ENCODE measurements around the gene NEXN. TPM values are rescaled to one million over a fixed set of nuclear protein-coding genes. Genes with fewer than 3 reads are reported as not detected.

The NEXN gene
- total and polyA plus RNA-seq, 8 donors: 2.1 to 7.5 (median 3.1) TPM

GRCh38 chr1:77953907-77954306 is 65.5 kb downstream of the NEXN start:
- Histone ChIP-seq H3K36me3 (peaks cover 11 to 50% (median 34%) of the 10 kb centered on the region in 3 donors), H3K27ac (no peak overlapping the region), H3K4me3 (no peak overlapping the region), H3K27me3 (no peaks in the 10 kb centered on the region), H3K4me1 (peaks cover 6 to 9% (median 8%) of the 10 kb centered on the region in 3 donors), H3K9me3 (no peaks in the 10 kb centered on the region)
- DNase-seq (no peak), ATAC-seq (no peak), FAIRE-seq (no peak)
- 93 to 96% methylated on average over 3 of the region's 3 CpGs for WGBS, 2 donors
- no peak for TF ChIP-seq CTCF (IDR thresholded peaks at IDR 0.05)
- intact Hi-C loops (cut with DNase I): no loop called here

- whole genome bisulfite sequencing, 2 donors: 93 to 95% methylated on average over 2 of the region's 2 CpGs
- intact Hi-C loops (cut with DNase I): no loop called here
- Histone ChIP-seq H3K27me3 (no peaks in the 10 kb centered on the region), H3K4me1 (peaks cover 3 to 5% (median 3%) of the 10 kb centered on the region in 3 donors), H3K36me3 (peaks cover 11 to 55% (median 36%) of the 10 kb centered on the region in 3 donors), H3K4me3 (no peak overlapping the region), H3K27ac (no peak overlapping the region), H3K9me3 (no peaks in the 10 kb centered on the region)
- TF ChIP-seq CTCF (IDR thresholded peaks at IDR 0.05): no peak
- DNase-seq (no peak), ATAC-seq (no peak), FAIRE-seq (no peak)
These were observed 66.1 kb downstream of the NEXN start for GRCh38 chr1:77954521-77954920.

- Histone ChIP-seq H3K36me3 (peaks cover 17 to 67% (median 48%) of the 10 kb centered on the region in 3 donors), H3K9me3 (no peaks in the 10 kb centered on the region), H3K4me1 (peaks cover 0 to 5% (median 0%) of the 10 kb centered on the region in 3 donors), H3K27me3 (no peaks in the 10 kb centered on the region), H3K27ac (no peak overlapping the region), H3K4me3 (no peak overlapping the region)
- FAIRE-seq (no peak), DNase-seq (no peak), ATAC-seq (no peak)
- WGBS, 2 donors: 85 to 88% methylated on average over 3 of the region's 3 CpGs
- intact Hi-C loops (cut with DNase I): no loop called here
- no peak for TF ChIP-seq CTCF (IDR thresholded peaks at IDR 0.05)
These were observed 67.3 kb downstream of the NEXN start for GRCh38 chr1:77955709-77956108.

- Histone ChIP-seq H3K27ac (no peak overlapping the region), H3K36me3 (peaks cover 17 to 67% (median 48%) of the 10 kb centered on the region in 3 donors), H3K9me3 (no peaks in the 10 kb centered on the region), H3K27me3 (no peaks in the 10 kb centered on the region), H3K4me3 (no peak overlapping the region), H3K4me1 (peaks cover 0 to 5% (median 5%) of the 10 kb centered on the region in 3 donors)
- ATAC-seq (peak; percentile 45 to 78 (median 59)), DNase-seq (peak in 1 of 6 donors; percentile 23), FAIRE-seq (no peak)
- intact Hi-C loops (cut with DNase I): no loop called here
- TF ChIP-seq CTCF (IDR thresholded peaks at IDR 0.05): no peak
- WGBS, 2 donors: 47 to 50% methylated on average over 3 of the region's 3 CpGs
These were observed 68.0 kb downstream of the NEXN start for GRCh38 chr1:77956464-77956863.

- H3K27ac ChIP-seq: no peak overlapping the region
- no peak overlapping the region for H3K4me3 ChIP-seq
- no peaks in the 10 kb centered on the region for H3K9me3 ChIP-seq
- no peak for FAIRE-seq
- no peak for ATAC-seq
- peaks cover 20 to 71% (median 56%) of the 10 kb centered on the region in 3 donors for H3K36me3 ChIP-seq
- intact Hi-C loops (cut with DNase I): no loop called here
- DNase-seq: no peak
- no peaks in the 10 kb centered on the region for H3K27me3 ChIP-seq
- peaks cover 0 to 10% (median 9%) of the 10 kb centered on the region in 3 donors for H3K4me1 ChIP-seq
- no peak for TF ChIP-seq CTCF (IDR thresholded peaks at IDR 0.05)
These were observed 70.0 kb downstream of the NEXN start for GRCh38 chr1:77958391-77958790.

Data from pancreas (tissue), 10 donors.